Sigmoid colon (tissue), 4 donors: ENCODE data around the gene PCNX3.

Experiments
- EP300 ChIP-seq, 4 donors: sonication (generic); formaldehyde crosslinking; IDR thresholded peaks; one replicate each; pipeline ENCODE4 v1.6.1; 2017; ENCODE audit warnings: antibody characterized with exemption in 4 of 4
- POLR2A ChIP-seq, 2 donors: fragments of 450-650 bp; IDR thresholded peaks; one replicate each; pipeline ENCODE4 v1.6.1; 2016; ENCODE audit warnings: antibody characterized with exemption in 2 of 2, mild to moderate bottlenecking in 2 of 2, moderate library complexity in 2 of 2
- TF ChIP-seq, protein P1 (sequence below), 4 experiments: fragments of 450-650 bp in 3 of 4; fragments of 200-600 bp in 1 of 4; IDR thresholded peaks; one replicate each; pipeline ENCODE4 v1.5.1; 2016 to 2019; ENCODE audit warnings: antibody characterized with exemption in 4 of 4, mild to moderate bottlenecking in 3 of 4, moderate library complexity in 2 of 4

- TF ChIP-seq, protein P1, sequence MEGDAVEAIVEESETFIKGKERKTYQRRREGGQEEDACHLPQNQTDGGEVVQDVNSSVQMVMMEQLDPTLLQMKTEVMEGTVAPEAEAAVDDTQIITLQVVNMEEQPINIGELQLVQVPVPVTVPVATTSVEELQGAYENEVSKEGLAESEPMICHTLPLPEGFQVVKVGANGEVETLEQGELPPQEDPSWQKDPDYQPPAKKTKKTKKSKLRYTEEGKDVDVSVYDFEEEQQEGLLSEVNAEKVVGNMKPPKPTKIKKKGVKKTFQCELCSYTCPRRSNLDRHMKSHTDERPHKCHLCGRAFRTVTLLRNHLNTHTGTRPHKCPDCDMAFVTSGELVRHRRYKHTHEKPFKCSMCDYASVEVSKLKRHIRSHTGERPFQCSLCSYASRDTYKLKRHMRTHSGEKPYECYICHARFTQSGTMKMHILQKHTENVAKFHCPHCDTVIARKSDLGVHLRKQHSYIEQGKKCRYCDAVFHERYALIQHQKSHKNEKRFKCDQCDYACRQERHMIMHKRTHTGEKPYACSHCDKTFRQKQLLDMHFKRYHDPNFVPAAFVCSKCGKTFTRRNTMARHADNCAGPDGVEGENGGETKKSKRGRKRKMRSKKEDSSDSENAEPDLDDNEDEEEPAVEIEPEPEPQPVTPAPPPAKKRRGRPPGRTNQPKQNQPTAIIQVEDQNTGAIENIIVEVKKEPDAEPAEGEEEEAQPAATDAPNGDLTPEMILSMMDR (IDR thresholded peaks at IDR 0.05), result no peak
- TF ChIP-seq POLR2A (IDR thresholded peaks at IDR 0.05), result no peak
- no peak for TF ChIP-seq EP300 (IDR thresholded peaks at IDR 0.05)
Measured at GRCh38 chr11:65663639-65664200, 48.1 kb downstream of the PCNX3 start.
